NCI-H2196 treated with DMSO at 0.1 percent for 48 hours (cell line): Measurements from ENCODE around the gene CYFIP1.

Source experiments
- DNase-seq: peaks from one replicate; lab custom pipeline; 2025; ENCODE audit not compliant: unreplicated experiment; lab: John Stamatoyannopoulos, UW

CYFIP1 gene

GRCh38 chr15:22918596-22919140 is 61.5 kb downstream of the CYFIP1 start:
- DNase-seq, result no peak

GRCh38 chr15:22918056-22918455 is 62.1 kb downstream of the CYFIP1 start:
- no peak for DNase-seq

GRCh38 chr15:22917556-22917955 is 62.6 kb downstream of the CYFIP1 start:
- DNase-seq, result no peak

- no peak for DNase-seq
Measured at GRCh38 chr15:22916606-22917350, 63.4 kb downstream of the CYFIP1 start.

GRCh38 chr15:22915866-22916515 is 64.2 kb downstream of the CYFIP1 start:
- DNase-seq, result no peak

- no peak for DNase-seq
Measured at GRCh38 chr15:22913646-22914380, 66.4 kb downstream of the CYFIP1 start.

- no peak for DNase-seq
Measured at GRCh38 chr15:22912256-22912655, 67.9 kb downstream of the CYFIP1 start.

- DNase-seq, result no peak
Measured at GRCh38 chr15:22911306-22911705, 68.9 kb downstream of the CYFIP1 start.

- no peak for DNase-seq
Measured at GRCh38 chr15:22908830-22909229, 71.3 kb downstream of the CYFIP1 start.

GRCh38 chr15:22907161-22907950 is 72.8 kb downstream of the CYFIP1 start:
- DNase-seq, result no peak

- DNase-seq, result peak; percentile 11
Measured at GRCh38 chr15:22904736-22905135, 75.4 kb downstream of the CYFIP1 start.

- peak; percentile 42 for DNase-seq
Measured at GRCh38 chr15:22903961-22904534, 76.1 kb downstream of the CYFIP1 start.

GRCh38 chr15:22903427-22903826 is 76.7 kb downstream of the CYFIP1 start:
- DNase-seq, result no peak

GRCh38 chr15:22902981-22903380 is 77.2 kb downstream of the CYFIP1 start:
- DNase-seq, result no peak

- DNase-seq, result no peak
Measured at GRCh38 chr15:22902578-22902977, 77.6 kb downstream of the CYFIP1 start.

- no peak for DNase-seq
Measured at GRCh38 chr15:22902046-22902445, 78.1 kb downstream of the CYFIP1 start.

GRCh38 chr15:22895465-22896190 is 84.5 kb downstream of the CYFIP1 start:
- DNase-seq, result no peak

GRCh38 chr15:22893881-22894280 is 86.3 kb downstream of the CYFIP1 start:
- no peak for DNase-seq

- no peak for DNase-seq
Measured at GRCh38 chr15:22893081-22893480, 87.1 kb downstream of the CYFIP1 start.

- DNase-seq, result no peak
Measured at GRCh38 chr15:22892333-22892732, 87.8 kb downstream of the CYFIP1 start.
